DND-41 (cell line): Measurements from ENCODE around the gene MICOS13.

Source experiments
- ATAC-seq: fragments of 200-7000 bp; cut with Tn5 transposase; 3 replicates; pipeline ENCODE4 v1.9.1; 2021; ENCODE audit warnings: low read depth; ENCODE audit not compliant: insufficient read depth
- DNase-seq: peaks from one replicate; pipeline ENCODE4 v3.0.0-alpha.2; 2020
- H2AFZ ChIP-seq: 2 replicates; pipeline ENCODE4 v1.6.0; 2012; ENCODE audit warnings: low read depth, low read length
- H3K27ac ChIP-seq: 2 replicates; pipeline ENCODE4 v1.5.1; 2012; ENCODE audit warnings: low read length, inconsistent platforms
- H3K27me3 ChIP-seq: fragments of 200-600 bp; sonication (generic); 2 replicates; pipeline ENCODE4 v1.6.0; 2012; ENCODE audit warnings: low read length, mild to moderate bottlenecking, inconsistent platforms; ENCODE audit not compliant: insufficient read depth, poor library complexity
- H3K36me3 ChIP-seq: 2 replicates; pipeline ENCODE4 v1.5.1; 2012; ENCODE audit warnings: low read length, inconsistent platforms; ENCODE audit not compliant: insufficient read depth
- H3K4me1 ChIP-seq: 2 replicates; pipeline ENCODE4 v1.5.1; 2012; ENCODE audit warnings: mild to moderate bottlenecking, low read length; ENCODE audit not compliant: insufficient read depth
- H3K4me2 ChIP-seq: 2 replicates; pipeline ENCODE4 v1.6.0; 2012; ENCODE audit warnings: mild to moderate bottlenecking, moderate library complexity, low read length, inconsistent platforms; ENCODE audit not compliant: insufficient read depth
- H3K4me3 ChIP-seq, 2 experiments: fragments of 200-600 bp in 1 of 2; shearing (Covaris generic) in 1 of 2; 2 replicates each; pipeline ENCODE4 v1.5.1; 2012 to 2016; ENCODE audit warnings: inconsistent platforms in 2 of 2, low read length in 2 of 2, mild to moderate bottlenecking in 2 of 2, low read depth in 1 of 2, moderate library complexity in 1 of 2
- H3K79me2 ChIP-seq: 2 replicates; pipeline ENCODE4 v1.6.0; 2012; ENCODE audit warnings: low read length, inconsistent platforms; ENCODE audit not compliant: insufficient read depth
- H3K9ac ChIP-seq: 2 replicates; pipeline ENCODE4 v1.6.0; 2012; ENCODE audit warnings: low read depth, mild to moderate bottlenecking, inconsistent platforms, low read length, moderate library complexity
- H3K9me3 ChIP-seq: 2 replicates; pipeline ENCODE4 v1.5.1; 2012; ENCODE audit warnings: low read length, moderate library complexity, mild to moderate bottlenecking, inconsistent platforms; ENCODE audit not compliant: insufficient read depth, severe bottlenecking
- H4K20me1 ChIP-seq: 2 replicates; pipeline ENCODE4 v1.6.0; 2012; ENCODE audit warnings: low read length; ENCODE audit not compliant: insufficient read depth
- EZH2 ChIP-seq: IDR thresholded peaks from 3 replicates; pipeline ENCODE4 v1.6.1; 2012; ENCODE audit warnings: borderline replicate concordance, low read depth, mild to moderate bottlenecking, moderate library complexity, low read length, inconsistent platforms; ENCODE audit not compliant: severe bottlenecking
- TF ChIP-seq, protein P1 (sequence below): IDR thresholded peaks from 2 replicates; pipeline ENCODE4 v1.5.1; 2012; ENCODE audit warnings: borderline replicate concordance, low read length, moderate library complexity, mild to moderate bottlenecking; ENCODE audit not compliant: poor library complexity, severe bottlenecking; ENCODE audit errors: extremely low read depth

MICOS13 gene

DNA sequence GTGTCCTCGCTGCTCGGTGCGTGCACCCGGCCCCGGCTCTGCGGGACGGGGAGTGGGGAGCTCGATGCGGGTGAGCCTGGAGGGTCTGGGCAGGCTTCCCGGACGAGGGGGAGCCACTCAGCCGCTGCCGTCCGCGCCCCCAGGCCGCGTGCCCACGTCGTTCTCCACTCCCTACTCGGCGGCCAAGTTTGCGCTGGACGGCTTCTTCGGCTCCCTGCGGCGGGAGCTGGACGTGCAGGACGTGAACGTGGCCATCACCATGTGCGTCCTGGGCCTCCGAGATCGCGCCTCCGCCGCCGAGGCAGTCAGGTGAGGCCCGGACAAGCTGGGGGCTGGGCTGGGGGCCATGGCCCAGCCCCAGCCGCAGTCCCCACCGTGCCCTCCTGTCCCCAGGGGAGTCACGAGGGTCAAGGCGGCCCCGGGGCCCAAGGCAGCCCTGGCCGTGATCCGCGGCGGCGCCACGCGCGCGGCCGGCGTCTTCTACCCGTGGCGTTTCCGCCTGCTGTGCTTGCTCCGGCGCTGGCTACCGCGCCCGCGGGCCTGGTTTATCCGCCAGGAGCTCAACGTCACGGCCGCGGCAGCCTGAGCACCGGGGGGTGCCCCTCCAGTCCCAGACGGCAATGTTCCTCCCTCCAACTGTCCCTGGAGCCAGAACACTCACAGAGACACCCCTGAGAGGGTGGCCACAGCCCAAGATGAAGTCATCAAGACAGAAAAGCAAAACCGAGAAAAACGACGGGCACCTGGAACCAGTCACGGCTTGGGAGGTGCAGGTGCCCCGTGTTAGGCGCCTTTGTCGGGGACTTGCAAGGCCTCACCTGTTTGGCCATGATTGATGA, 7.3 kb upstream of the MICOS13 start:
- H3K4me3 ChIP-seq = peak overlapping the region; percentile 19 to 66; a peak in 3 of 4 replicates
- H2AFZ ChIP-seq = peak overlapping the region; percentile 91
- H3K4me1 ChIP-seq = peaks cover 34% of the 10 kb centered on the region
- no peak for ATAC-seq
- no peaks in the 10 kb centered on the region for H3K27me3 ChIP-seq
- H3K36me3 ChIP-seq = peaks cover 23% of the 10 kb centered on the region
- H3K9ac ChIP-seq = peak overlapping the region; percentile 61; the same call in 1 of the 2 replicates
- H3K79me2 ChIP-seq = peaks cover 25% of the 10 kb centered on the region
- H3K27ac ChIP-seq = peak overlapping the region; percentile 71
- TF ChIP-seq, protein P1, sequence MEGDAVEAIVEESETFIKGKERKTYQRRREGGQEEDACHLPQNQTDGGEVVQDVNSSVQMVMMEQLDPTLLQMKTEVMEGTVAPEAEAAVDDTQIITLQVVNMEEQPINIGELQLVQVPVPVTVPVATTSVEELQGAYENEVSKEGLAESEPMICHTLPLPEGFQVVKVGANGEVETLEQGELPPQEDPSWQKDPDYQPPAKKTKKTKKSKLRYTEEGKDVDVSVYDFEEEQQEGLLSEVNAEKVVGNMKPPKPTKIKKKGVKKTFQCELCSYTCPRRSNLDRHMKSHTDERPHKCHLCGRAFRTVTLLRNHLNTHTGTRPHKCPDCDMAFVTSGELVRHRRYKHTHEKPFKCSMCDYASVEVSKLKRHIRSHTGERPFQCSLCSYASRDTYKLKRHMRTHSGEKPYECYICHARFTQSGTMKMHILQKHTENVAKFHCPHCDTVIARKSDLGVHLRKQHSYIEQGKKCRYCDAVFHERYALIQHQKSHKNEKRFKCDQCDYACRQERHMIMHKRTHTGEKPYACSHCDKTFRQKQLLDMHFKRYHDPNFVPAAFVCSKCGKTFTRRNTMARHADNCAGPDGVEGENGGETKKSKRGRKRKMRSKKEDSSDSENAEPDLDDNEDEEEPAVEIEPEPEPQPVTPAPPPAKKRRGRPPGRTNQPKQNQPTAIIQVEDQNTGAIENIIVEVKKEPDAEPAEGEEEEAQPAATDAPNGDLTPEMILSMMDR = peak; percentile 2
- no peak for TF ChIP-seq EZH2
- H4K20me1 ChIP-seq = peaks cover 23% of the 10 kb centered on the region
- H3K9me3 ChIP-seq = no peaks in the 10 kb centered on the region
- H3K4me2 ChIP-seq = peak overlapping the region; percentile 78
- DNase-seq = no peak

DNA sequence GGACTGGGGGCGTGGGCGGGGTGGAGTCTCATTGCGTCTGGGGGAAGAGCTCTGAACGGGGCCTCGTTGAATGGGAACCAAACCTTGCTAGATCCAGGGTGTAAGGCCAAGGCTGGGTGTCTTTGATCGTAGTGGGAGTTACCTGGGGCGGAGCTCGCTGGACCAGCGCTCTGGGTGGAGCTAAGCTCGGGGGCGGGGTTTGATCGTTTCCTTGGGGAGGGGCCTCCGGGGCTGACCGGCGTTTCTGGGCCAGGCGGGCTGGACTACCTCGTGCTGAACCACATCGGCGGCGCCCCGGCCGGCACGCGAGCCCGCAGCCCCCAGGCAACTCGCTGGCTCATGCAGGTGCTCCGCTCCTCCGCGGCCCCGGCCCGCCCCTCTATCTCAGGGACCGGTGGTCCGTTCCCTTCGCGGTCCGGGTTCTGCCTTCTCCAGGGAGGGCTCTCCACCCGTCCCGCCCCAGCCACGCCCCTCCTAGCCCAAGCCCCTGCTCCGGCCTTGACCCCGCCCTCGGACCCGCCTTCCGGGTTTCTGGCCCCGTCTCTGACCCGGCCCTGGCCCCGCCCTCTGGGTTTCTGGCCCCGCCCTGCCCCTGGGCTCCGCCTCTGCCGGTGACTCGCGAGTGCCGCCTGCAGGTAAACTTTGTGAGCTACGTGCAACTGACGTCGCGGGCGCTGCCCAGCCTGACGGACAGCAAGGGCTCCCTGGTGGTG, 6.5 kb upstream of the MICOS13 start:
- Histone ChIP-seq H3K9me3 (no peaks in the 10 kb centered on the region), H2AFZ (peak overlapping the region; percentile 91), H3K79me2 (peaks cover 17% of the 10 kb centered on the region), H3K4me2 (peak overlapping the region; percentile 78), H3K27me3 (no peaks in the 10 kb centered on the region), H3K4me1 (peaks cover 31% of the 10 kb centered on the region), H3K27ac (peak overlapping the region; percentile 71), H3K4me3 (peak overlapping the region; percentile 19 to 66; a peak in 3 of 4 replicates), H3K36me3 (peaks cover 16% of the 10 kb centered on the region), H3K9ac (peak overlapping the region; percentile 61), H4K20me1 (peaks cover 16% of the 10 kb centered on the region)
- DNase-seq (peak; percentile 97), ATAC-seq (peak; percentile 64)
- TF ChIP-seq, protein P1 = peak; percentile 85
- TF ChIP-seq EZH2 = no peak

DNA sequence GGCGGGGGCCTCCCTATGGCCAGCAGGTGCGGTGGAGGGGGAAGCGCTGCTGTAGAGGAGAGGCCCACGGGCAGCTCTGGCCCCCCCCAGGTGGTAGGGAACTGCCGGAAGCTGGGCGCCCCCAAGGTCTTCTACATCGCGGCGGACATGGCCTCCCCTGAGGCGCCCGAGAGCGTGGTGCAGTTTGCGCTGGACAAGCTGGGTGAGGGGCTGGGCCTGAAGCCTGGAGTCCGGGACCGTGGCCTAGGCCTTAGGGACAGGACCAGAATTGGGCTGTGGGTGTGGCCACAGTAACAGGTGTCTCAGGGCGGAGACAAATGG, 6.0 kb upstream of the MICOS13 start:
- H3K4me1 ChIP-seq = peaks cover 31% of the 10 kb centered on the region
- no peaks in the 10 kb centered on the region for H3K9me3 ChIP-seq
- ATAC-seq = no peak
- peak overlapping the region in 1 of 2 experiments; percentile 66; a peak in 2 of 4 replicates for H3K4me3 ChIP-seq
- TF ChIP-seq EZH2 = no peak
- TF ChIP-seq, protein P1 = no peak
- H3K4me2 ChIP-seq = peak overlapping the region; percentile 78
- H2AFZ ChIP-seq = peak overlapping the region; percentile 81
- H3K9ac ChIP-seq = peak overlapping the region; percentile 61
- peak overlapping the region; percentile 69 for H3K27ac ChIP-seq
- peaks cover 14% of the 10 kb centered on the region for H4K20me1 ChIP-seq
- no peak for DNase-seq
- peaks cover 10% of the 10 kb centered on the region for H3K36me3 ChIP-seq
- no peaks in the 10 kb centered on the region for H3K27me3 ChIP-seq
- H3K79me2 ChIP-seq = peaks cover 12% of the 10 kb centered on the region
